H54 (cell line): ENCODE measurements around the gene LRRN2.
"Not testable (repeated sequence)": the region's sequence is repeated elsewhere in the genome, so short reads cannot be mapped to it uniquely, and the experiment has no call there.

Experiments
- DNase-seq: peaks from one replicate; pipeline ENCODE4 v3.0.0; 2011; ENCODE audit warnings: low spot score, mixed read lengths; ENCODE audit not compliant: insufficient read length
- FAIRE-seq: peaks from 3 replicates; lab custom pipeline; 2011; peaks lifted over from hg19 to GRCh38; lab: Jason Lieb, UNC
- POLR2A ChIP-seq: IDR thresholded peaks from 2 replicates; pipeline ENCODE4 v1.6.1; 2011; ENCODE audit warnings: low read depth, mild to moderate bottlenecking, low read length

The LRRN2 gene

DNA sequence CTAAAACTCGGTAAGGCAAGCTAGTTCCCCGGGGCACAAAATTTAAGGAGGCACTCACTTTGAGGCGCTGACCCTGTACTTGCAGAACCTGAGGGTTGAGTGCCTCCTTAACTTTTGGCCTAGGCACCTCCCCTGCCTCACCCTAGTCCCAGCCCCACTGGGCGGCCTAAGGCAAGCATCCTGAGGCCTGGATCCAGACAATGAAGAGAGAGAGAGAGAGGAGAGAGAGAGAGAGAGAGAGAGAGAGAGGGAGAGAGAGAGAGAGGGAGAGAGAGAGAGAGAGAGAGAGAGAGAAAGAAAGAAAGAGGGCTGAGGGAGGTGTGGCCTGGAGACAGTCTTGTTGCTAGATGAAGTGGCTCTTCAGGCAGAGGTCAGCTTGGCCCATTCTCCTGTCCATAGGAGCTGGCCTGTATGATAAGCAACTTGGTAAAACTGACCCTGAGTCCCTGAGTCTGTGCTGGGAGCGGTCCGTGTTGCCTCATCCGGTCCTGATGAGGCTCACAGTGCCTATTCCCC is 7.4 kb upstream of the LRRN2 start:
- TF ChIP-seq POLR2A, result no peak
- DNase-seq (no peak), FAIRE-seq (no peak)

DNA sequence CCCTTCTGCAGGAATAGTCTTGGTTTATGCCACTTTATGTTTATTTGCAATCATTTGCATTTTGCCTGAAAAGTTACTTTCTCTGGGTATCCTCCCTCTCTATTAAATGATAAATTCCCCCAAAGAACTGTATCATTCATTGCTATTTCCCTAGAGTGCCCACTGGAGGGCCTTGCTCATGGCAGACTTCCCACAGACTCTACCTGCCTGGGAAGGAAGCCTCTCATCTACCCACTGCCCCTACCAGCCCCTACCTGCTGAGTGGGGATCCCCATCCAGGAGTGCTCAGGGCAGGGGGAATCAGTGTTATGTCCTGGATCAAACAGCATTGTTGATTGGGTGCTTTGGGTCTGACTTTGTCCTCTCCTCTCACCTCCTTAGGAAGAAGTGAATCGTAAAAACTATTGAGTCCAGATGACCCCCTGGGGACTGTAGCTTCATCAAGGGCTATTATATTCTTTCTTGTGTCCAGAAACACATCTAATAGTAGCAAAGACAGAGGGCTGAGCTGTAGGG is 6.8 kb upstream of the LRRN2 start:
- FAIRE-seq, result no peak
- TF ChIP-seq POLR2A, result no peak
- DNase-seq, result no peak

GRCh38 chr1:204691328-204691730 is 5.8 kb upstream of the LRRN2 start:
- not testable (repeated sequence) for FAIRE-seq, DNase-seq

- TF ChIP-seq POLR2A, result no peak
- no peak for FAIRE-seq
- DNase-seq, result no peak
Observed at GRCh38 chr1:204688776-204689175, 3.2 kb upstream of the LRRN2 start.

DNA sequence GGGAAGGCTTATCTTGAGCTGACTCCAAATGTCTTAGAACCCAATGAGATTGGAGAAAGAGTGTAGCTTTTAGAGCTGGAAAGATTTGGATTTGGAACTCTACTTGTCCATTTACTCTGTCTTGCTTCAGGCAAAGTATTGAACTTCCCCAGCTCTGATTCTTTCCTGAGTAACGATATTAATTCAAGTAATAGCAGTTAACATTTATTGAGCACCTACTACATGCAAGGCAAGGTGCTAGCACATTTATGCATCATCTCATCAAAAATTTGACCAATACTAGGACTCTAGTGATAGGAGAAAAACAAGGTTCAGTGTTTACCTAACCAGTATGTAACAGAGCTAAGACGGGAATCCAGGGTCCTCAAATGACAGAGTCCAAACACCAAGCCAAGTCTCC is 2.5 kb upstream of the LRRN2 start:
- FAIRE-seq (no peak), DNase-seq (no peak)
- no peak for TF ChIP-seq POLR2A

DNA sequence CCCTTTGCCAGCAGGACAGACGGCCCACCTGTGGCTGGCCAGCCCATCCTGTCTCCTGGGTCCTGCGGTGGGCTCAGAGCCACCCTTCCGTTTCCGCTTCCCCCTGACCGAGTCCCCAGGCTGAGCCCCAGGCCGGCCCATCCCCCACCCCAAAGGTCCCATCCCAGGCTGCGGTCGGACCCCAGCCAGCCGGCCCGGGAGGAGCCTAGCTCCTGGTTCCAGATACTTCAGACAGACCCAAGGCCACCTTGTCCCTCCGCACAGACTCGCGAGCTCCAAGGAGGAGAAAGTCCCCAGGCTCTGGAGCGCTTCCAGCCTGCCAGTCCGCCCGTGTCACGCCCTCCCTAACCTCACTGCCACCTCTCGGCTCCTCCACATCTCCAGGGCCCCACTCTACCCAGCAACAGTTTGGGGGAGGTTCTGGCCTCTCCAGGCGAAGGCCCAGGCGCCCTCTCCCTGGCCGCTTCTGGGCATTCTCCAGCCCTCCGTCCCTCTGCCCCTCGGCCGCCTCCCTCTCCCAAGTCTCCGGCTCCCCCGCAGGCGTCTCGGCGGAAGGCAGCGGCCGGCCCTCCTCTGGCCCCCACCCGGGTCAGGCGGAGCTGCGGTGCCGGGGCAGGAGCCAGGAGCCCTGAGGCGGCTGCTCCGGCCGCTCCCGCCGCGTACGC is 835 bp downstream of the LRRN2 start:
- no peak for FAIRE-seq
- DNase-seq, result no peak

GRCh38 chr1:204684206-204684570 is 1.4 kb downstream of the LRRN2 start:
- DNase-seq, result no peak
- no peak for TF ChIP-seq POLR2A
- no peak for FAIRE-seq

More for the DNA sequence above, 835 bp downstream of the LRRN2 start:
- TF ChIP-seq POLR2A, result no peak

- FAIRE-seq, result no peak
Observed at GRCh38 chr1:204683284-204684205, 2.0 kb downstream of the LRRN2 start.

DNA sequence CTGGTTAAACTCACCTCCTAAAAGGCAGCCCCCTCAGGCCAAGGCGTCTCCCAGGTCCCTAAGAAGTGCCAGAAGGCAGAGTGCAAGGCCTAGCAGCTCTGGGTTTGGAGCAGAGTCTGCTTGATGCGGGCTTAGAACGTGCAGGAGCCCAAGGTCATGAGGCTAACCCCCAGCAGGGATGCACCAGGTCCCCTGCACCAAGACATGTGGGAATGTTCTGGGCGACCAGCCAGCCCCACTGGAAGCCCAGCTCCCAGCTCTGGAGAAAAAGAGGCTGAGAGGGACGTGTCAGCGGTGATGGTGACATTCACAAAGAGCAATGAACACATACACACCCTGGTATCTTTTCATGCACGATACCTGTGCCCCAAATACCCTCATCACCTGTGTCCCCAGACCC is 5.1 kb downstream of the LRRN2 start:
- FAIRE-seq (no peak), DNase-seq (no peak)
- TF ChIP-seq POLR2A, result no peak

More at GRCh38 chr1:204683284-204684205, 2.0 kb downstream of the LRRN2 start:
- no peak for DNase-seq
- no peak for TF ChIP-seq POLR2A

DNA sequence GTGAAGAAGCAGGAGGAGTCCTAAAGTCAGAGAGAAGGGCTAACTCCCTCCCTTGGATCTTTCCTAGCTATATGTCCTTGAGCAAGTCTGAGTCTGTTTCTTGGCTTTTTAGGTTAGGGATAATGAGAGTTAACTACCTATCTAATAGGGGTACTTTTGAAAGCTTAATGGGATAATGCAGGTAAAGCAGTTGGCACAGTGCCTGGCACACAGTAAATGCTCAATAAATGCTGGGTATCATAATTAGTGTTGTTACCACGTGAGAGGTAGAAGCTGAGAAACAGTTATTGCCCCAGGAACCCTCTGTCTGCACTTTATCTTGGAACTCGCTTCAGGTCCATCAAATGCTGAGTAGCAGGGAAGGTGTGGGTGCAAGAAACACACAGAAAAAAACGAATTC is 5.5 kb downstream of the LRRN2 start:
- TF ChIP-seq POLR2A, result no peak
- no peak for FAIRE-seq
- no peak for DNase-seq

DNA sequence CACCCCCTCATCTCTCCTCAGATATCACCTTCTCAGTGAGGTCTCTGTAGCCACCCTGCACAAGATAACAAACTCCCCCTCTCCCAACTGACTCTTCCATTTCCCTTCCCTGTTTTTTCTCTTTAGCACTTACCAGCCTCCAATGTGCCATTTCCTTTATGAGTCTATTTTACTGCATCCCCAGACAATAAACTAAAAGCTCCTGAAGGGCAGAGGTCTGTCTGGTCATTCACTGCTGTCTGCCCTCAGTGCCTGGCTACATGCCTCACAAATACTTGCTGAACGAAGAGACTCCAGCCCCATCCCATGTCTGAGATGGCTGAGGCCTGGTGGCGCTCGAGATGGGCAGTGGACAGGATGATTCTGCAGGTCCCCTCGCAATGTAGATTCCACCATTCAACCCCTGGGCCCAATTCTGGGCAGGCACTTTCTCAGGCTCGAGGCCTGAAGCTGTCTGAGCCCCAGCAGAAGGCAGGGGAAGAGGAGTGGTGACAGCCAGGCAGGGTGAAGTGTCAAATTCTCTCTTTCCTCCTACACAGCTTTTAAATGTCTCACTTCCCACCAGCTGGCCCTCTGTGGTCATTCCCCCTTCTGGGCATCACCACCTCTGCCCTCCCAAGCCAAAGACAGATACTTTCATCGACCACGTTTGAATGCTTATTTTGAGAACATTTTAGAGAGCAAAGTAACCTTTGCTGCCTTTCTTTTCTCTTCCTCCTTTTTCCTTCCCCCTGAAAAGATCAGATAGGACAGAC is 6.6 kb downstream of the LRRN2 start:
- no peak for DNase-seq
- TF ChIP-seq POLR2A, result no peak
- FAIRE-seq, result no peak

DNA sequence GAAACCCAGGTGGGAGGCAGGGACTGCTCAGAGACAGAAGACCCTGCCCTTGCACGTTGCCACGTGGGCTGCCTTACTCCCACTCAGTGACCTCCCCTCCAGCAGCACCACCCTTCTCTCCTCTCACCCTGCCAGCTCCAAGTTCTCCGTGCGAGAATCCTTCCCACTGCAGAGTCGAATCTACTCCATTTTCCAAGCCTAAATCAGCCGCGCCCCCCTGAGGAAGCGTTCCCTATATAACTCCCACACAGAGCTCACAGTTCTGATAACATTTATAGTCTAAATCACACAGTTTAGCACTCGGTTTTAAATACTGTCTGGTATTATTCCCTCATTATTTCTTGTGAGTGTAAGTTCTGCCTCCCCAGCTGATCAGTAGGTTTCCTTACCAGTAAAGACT is 7.7 kb downstream of the LRRN2 start:
- no peak for TF ChIP-seq POLR2A
- FAIRE-seq (no peak), DNase-seq (no peak)

DNA sequence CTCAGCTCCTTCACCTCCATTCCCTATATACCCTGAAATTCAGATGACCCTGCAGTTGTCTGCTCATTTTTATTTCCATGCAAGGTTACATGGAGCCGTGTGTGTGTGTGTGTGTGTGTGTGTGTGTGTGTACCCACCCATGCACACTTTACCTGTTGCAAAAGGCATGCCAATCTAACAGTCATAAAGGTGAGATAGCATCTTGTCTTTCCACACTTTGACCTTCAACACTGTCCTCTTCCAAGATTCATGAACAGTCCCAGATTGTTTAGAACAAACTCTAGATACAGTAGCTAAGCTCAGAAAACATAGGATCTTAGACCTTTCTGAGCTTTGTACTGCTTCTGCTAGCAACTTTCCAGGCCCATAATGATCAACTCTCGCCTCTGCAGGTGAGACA is 9.5 kb downstream of the LRRN2 start:
- no peak for FAIRE-seq
- TF ChIP-seq POLR2A, result no peak
- no peak for DNase-seq
